OCI-LY3 (cell line): ENCODE measurements around the gene IFT80.

ENCODE experiments used
- CTCF ChIP-seq: fragments of 200-600, 300-600 bp; sonication (generic); IDR thresholded peaks from 2 replicates; pipeline ENCODE4 v1.5.1; 2014; ENCODE audit warnings: antibody characterized with exemption, low read length, low read depth
- EZH2phosphoT487 ChIP-seq: fragments of 200-600 bp; shearing (Covaris generic); IDR thresholded peaks from 2 replicates; pipeline ENCODE4 v1.6.1; 2018; ENCODE audit warnings: antibody characterized with exemption, mixed run types, low read depth

GRCh38 chr3:160213191-160213590, 185.8 kb downstream of the IFT80 start:
- TF ChIP-seq CTCF, result no peak
- TF ChIP-seq EZH2phosphoT487, result no peak
